Measurements from ENCODE around the gene RRAS.
"Not testable (repeated sequence)": the region's sequence is repeated elsewhere in the genome, so short reads cannot be mapped to it uniquely, and the experiment has no call there.

RRAS gene

DNA sequence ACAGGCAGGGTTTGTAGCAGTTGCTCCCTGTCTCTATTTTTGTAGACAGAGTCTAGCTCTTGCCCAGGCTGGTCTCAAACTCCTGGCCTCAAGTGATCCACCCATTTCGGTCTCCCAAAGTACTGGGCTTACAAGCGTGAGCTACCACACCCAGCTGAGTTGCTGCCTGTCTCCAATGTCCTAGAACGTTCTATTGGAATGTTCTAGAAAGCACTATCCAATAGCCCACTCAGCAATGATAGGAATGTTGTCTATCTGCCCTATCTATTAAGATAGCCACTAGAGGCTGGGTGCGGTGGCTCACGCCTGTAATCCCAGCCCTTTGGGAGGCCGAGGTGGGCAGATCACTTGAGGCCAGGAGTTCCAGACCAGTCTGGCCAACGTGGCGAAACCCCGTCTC is 6.7 kb downstream of the RRAS start:
- not testable (repeated sequence) for FAIRE-seq; DNase-seq (ENCODE audit: insufficient read length, low spot score)

DNA sequence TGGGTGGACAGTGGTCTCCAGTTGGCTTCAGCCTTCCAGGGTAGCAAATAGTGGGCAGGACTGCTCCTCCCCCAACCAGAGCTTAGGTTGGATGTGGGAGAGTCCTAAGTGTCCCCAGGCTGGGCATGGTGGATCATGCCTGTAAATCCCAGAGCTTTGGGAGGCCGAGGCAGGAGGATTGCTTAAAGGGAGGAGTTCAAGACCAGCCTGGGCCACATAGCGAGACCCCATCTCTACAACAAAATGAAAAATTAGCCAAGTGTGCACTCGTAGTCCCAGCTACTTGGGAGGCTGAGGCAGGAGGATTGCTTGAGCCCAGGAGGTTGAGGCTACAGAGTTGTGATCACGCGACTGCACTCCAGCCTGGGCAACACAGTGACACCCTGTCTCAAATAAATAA is 7.4 kb downstream of the RRAS start:
- DNase-seq (ENCODE audit: insufficient read length, low spot score) (no peak), FAIRE-seq (no peak)

DNA sequence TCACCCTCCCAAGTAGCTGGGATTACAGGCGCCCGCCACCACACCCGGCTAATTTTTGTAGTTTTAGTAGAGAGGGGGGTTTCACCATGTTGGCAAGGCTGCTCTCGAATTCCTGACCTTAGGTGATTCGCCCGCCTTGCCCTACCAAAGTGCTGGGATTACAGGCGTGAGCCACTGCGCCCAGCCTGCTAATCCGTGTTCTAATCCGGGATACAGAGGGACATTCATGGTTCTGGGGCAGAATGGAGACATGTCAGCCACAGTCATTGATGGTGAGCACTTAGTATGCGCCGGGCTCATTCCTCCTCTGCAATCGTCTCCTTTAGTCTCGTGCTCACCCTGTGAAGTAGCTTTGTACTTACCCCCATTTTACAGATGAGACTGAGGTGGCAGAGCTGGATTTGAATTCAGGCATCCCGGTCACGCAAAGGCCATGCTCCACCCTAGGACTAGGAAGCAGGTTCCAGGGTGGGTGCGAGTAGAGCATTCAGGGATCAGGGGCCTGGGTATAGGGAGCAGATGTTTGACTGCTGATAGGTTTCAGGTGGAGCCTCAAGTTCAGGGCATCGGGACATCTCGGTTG is 8.2 kb downstream of the RRAS start:
- DNase-seq (ENCODE audit: insufficient read length, low spot score) (no peak), FAIRE-seq (no peak)

DNA sequence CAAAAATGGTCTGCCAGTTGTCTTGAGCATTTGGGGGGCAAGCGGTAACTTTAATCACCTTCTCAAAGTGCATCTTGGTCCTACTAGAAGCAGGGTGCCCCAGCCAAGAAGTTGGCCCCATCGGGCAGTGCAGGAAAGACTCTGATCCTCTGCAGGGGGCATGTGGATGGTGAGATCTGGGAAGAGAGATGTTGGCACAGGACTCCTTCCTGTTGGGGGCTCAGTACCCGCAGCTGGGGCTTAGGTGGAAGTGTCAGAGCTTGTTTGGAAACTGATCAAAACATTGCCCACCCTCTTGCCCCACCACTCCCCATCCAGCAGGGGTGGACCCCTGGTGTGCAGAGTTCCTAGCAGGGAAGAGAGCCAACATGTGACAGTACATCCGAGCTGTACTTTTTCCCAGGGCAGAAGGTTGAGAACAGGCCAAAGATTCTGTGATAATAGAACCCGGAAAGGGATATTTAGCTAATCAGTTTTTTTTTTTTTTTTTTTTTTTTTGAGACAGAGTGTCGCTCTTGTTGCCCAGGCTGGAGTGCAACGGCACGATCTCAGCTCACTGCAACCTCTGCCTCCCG is 8.8 kb downstream of the RRAS start:
- DNase-seq (ENCODE audit: insufficient read length, low spot score) (no peak), FAIRE-seq (no peak)

DNA sequence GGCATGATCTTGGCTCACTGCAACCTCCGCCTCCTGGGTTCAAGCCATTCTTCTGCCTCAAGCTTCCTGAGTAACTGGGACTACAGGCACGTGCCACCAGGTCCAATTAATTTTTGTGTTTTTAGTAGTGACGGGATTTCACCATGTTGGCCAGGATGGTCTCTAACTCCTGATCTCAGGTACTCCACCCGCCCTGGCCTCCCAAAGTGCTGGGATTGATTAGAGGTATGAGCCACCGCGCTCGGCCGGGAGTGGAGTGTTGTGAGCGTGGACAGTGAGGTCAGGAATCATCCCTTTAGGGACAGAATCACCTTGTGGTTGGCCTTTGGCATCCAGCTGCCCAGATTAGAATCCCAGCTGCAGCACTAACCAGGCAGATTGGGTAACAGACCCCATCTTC is 10.3 kb downstream of the RRAS start:
- no peak for FAIRE-seq
- DNase-seq (ENCODE audit: insufficient read length, low spot score): no peak

DNA sequence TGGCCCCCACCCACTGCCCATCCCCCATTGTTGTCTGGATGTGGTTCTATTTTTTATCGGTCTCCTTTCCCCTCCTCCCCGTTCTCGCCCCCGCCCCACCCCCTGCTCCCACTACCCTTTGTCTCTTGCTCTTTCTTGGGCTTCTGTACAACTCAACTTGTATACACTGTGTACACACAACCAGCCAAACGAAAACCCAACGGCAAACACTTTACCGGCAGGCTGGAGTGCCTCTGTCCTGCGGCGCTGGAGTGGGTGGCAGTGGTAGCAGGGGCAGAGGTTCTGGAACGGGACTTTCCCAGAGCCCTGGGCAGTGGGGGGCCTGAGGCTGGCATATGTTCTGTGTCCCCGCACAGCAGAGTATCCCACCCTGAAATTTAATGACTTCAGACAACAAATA is 13.7 kb downstream of the RRAS start:
- FAIRE-seq (no peak), DNase-seq (ENCODE audit: insufficient read length, low spot score) (no peak)

DNA sequence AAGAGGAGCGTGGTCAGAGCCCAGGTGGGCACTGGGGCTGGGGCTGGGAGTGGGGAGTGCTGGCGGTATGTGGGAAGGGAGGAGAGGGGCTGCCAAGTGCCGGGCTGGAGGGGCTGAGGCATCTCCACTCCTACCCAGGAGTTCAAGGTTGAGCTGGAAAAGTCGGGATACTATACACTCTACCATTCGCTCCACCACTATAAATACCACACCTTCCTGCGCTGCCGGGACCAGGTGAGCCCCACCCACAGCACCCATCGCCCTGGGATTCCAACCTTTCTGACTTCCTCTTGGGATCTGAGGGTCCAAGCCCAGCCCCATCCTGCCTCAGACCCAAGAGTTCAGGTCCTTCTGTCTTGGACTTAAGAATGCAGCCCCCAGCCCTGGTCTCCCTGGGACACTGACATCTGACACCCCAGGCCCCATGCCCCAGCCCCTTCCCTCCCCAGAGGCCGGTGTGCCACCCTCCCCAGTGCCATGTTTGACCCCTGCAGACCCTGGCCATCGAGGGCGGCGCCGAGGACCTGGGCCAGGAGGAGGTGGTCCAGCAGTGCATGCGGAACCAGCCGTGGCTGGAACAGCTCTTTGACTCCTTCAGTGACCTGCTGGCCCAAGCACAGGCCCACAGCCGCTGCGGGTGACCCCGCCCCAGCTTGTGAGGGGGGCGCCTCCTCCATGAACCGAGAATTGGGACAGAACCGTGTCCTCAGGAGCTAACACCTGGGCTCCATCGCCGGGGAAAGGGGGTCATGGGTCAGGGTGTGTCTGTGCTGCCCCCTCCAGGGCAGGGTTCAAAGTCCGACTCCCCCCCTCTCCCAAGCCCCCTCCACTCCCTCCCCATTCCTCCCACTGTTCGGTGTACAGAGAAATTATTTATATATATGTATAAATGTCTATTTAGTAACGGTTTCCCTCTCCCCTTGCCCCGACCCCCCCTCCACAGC is 14.7 kb downstream of the RRAS start:
- no peak for DNase-seq (ENCODE audit: insufficient read length, low spot score)
- no peak for FAIRE-seq

DNA sequence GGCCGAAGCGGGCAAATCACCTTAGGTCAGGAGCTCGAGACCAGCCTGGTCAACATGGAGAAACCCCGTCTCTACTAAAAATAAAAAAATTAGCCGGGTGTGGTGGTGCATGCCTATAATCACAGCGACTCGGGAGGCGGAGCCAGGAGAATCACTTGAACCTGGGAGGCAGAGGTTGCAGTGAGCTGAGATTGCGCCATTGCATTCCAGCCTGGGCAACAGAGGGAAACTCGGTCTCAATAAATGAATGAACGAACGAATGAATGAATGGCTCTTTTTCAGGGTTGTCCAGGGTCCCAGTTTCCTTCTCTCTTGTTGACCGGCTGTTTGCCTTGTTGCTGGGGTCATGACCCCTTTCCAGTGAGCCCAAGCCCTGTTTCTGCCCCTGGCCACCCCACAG is 22.1 kb downstream of the RRAS start:
- not testable (repeated sequence) for DNase-seq (ENCODE audit: insufficient read length, low spot score); FAIRE-seq

DNA sequence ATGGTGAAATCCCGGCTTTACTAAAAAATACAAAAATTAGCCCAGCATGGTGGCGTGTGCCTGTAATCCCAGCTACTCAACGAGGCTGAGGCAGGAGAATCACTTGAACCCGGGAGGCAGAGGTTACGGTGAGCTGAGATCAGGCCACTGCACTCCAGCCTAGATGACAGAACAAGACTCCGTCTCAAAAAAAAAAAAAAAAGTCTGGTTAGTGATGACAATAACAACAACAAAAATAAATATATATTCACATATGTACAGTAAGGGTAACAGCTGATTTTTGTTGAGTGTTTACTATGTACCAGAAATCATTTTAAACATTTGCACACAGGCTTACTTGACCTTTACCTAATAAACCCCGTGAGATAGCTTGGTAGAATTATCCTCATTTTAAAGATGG is 23.0 kb downstream of the RRAS start:
- DNase-seq (ENCODE audit: insufficient read length, low spot score): no peak
- FAIRE-seq: no peak

DNA sequence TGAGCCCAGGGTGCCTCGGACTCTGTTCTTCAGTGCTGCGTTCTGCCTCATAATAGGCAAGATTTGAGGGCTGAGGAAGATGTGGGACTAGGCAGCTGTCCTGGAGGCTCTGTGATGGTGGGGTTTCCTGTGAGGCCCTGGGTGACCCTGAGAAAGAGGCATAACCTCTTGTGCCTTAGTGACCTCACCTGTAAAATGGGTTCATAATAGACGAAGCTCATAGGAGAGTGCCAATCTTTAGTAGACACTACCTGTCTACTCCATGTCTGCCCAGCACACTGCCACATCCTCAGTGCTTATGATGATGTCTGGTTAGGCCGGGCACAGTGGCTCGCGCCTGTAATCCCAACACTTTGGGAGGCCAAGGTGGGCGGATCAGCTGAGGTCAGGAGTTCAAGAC is 23.4 kb downstream of the RRAS start:
- FAIRE-seq: no peak
- DNase-seq (ENCODE audit: insufficient read length, low spot score): no peak

DNA sequence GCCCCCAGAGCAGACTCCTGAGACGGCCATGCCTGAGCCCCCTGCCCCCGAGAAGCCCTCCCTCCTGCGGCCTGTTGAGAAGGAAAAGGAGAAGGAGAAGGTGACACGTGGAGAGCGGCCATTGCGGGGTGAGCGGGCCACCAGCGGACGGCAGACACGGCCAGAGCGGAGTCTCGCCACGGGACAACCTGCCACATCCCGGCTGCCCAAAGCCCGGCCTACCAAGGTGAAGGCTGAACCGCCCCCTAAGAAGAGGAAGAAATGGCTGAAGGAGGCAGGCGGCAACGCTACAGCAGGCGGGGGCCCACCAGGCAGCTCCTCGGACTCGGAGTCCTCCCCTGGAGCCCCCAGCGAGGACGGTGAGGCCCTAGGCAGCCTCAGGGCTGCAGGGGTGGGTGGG is 24.1 kb downstream of the RRAS start:
- DNase-seq (ENCODE audit: insufficient read length, low spot score): no peak
- FAIRE-seq: no peak

DNA sequence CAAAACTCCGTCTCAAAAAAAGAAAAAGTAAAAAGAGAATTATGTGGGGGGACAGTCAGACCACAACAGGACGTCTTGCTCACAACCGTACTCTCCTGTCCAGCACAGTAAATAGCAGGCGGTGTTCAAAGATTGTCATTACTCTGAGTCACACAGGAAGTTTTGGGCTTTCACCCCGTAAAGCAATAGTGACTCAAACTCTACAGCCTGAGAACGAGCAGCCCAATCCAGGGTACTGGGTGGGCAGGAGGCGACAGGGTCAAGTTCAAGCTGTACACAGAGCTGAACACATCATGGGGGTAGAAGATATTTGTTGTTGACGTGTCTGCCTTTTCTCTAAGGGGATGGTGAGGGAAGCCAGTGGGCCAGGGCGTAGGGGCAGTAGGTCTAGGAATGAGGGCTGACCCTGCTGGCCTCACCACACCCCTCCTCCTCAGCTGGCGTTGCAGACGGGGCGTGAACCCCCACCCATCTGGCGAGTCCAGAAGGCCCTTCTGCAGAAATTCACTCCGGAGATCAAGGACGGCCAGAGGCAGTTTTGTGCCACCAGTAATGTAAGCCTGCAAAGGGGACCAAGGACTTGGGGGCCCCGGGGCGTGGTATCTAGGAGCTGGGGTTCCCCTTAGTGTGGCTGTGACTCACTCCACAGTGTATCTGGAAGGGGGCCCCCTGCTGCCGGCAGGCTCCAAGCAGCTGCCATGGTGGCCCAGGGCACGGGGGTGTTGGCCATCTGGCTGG is 25.7 kb downstream of the RRAS start:
- FAIRE-seq: no peak
- no peak for DNase-seq (ENCODE audit: insufficient read length, low spot score)

DNA sequence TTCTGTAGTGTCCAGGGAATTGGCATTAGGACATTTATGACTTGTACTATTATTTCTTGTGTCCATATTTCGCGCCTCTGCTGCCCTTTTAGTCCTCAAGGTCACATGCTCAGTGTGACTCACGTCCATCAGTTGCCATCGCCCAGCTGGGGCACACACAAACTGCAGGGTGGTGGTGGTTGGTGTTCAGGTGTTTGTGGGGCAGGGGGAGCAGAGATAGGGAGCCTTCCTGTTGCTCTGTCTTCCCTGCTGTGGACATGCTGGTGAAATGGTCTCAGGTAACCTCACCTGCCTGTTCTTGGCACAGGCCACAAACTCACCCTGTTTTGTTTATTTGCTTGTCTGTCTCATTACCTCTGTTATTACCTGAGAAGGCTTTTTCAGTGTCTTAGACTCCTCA is 26.6 kb downstream of the RRAS start:
- no peak for DNase-seq (ENCODE audit: insufficient read length, low spot score)
- no peak for FAIRE-seq

DNA sequence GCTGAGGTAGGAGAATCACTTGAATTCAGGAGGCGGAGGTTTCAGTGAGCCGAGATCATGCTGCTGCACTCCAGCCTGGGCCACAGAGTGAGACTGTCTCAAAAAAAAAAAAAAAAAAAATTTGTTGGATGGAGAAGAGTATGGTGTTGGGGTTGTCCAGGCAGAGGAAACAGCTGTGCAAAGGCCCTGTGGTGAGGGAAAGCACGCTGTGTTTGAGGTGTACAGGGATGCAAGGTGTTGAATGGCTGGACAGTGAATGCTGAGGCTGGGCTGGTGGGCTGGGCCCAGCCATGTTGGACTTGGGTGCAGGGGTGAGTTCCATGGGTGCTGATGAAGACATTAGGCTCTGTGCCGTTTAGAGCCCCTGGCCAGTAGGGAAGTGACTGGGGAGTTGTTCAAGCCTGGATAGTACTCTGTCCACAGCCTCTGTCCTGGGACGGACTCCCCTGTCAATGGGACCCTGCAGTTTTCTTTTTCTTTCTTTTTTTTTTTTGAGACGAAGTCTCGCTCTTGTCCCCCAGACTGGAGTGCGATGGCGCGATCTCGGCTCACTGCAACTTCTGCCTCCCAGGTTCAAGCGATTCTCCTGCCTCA is 30.3 kb downstream of the RRAS start:
- DNase-seq (ENCODE audit: insufficient read length, low spot score) (no peak), FAIRE-seq (no peak)

DNA sequence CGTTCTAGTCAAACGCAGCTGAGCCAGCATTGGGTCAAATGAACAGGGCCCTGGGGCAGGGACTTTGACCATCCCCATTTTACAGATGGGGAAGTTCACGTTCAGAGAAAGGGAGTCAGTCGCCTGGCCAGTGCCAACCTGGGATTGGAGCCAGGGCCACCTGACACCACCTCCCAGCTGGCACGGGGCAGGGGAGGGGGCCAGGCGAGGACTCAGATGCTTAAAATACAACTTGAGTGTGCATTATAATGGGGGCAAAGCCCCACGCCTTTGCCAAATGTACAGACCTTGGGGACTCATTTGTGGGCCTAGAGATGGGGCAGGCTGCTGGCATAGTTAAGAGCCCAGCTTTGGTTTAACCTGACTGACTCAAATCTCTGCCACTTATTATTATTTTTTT is 34.3 kb downstream of the RRAS start:
- FAIRE-seq: no peak
- no peak for DNase-seq (ENCODE audit: insufficient read length, low spot score)

DNA sequence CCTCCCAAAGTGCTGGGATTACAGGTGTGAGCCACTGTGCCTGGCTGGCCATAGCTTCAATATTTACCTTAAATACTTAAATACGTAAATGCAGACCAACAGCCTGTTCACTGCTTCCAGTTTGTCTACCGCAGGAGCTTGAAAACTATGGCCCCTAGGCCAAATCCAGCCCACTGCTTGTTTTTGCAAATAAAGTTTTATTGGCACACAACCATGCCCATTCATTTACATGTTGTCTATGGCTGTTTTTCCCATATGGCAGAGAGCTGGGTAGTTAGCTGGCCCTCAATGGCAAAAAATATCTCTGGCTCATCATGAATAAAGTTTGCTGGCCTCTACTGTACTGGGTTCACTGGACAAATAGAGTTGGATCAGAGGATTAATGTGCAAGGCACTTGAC is 37.1 kb downstream of the RRAS start:
- DNase-seq (ENCODE audit: insufficient read length, low spot score): no peak
- FAIRE-seq: no peak

DNA sequence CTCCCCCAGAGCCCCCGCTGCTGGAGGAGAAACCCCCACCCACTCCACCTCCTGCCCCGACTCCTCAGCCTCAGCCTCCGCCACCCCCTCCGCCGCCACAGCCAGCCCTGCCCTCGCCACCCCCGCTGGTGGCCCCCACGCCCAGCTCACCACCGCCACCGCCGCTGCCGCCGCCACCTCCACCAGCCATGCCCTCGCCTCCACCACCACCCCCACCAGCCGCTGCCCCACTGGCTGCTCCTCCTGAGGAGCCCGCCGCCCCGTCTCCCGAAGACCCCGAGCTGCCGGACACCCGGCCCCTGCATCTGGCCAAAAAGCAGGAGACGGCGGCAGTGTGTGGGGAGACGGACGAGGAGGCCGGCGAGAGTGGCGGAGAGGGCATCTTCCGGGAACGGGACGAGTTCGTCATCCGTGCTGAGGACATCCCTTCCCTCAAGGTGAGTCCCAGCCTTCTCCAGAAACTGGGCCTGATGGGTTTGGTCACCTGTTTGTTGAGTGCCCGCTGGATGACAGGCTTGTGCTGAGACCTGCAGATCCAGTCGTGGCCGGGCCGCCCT is 38.4 kb downstream of the RRAS start:
- no peak for DNase-seq (ENCODE audit: insufficient read length, low spot score)
- FAIRE-seq: no peak

DNA sequence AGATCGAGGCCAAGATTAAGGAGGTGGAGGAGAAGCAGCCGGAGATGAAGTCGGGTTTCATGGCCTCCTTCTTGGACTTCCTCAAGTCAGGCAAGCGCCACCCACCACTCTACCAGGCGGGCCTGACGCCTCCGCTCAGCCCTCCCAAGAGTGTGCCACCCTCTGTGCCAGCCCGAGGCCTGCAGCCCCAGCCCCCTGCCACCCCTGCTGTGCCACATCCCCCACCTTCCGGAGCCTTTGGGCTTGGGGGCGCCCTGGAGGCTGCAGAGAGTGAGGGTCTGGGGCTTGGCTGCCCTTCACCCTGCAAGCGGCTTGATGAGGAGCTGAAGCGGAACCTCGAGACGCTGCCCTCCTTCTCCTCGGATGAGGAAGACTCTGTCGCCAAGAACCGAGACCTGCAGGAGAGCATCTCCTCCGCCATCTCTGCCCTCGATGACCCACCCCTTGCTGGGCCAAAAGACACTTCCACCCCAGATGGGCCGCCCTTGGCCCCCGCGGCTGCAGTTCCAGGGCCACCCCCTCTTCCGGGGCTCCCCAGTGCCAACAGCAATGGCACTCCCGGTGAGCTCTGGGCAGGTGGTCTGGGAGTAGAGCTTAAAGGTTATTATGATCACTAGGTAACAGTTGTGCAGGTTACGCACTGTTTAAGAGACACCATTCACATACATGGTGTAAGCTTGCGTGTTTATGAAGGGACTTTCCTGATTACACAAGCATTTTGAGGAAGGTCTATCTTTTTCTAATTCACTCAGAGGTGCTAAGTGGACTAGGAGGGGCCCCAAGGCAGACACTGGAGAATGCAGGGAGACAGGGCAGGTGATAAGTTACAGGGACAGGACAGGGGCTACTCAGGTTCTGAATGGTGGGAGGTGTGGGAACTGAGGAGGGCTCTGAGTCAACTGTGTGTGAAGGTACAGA is 40.3 kb downstream of the RRAS start:
- DNase-seq (ENCODE audit: insufficient read length, low spot score): no peak
- no peak for FAIRE-seq

DNA sequence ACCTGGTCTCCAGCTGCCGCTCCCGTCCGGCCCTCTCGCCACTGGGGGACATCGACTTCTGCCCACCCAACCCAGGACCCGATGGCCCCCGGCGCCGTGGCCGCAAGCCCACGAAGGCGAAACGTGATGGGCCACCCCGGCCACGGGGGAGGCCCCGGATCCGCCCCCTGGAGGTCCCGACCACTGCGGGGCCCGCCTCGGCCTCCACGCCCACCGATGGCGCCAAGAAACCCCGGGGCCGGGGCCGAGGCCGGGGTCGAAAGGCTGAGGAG is 42.3 kb downstream of the RRAS start:
- no peak for FAIRE-seq

More for the DNA sequence above, 42.3 kb downstream of the RRAS start:
- no peak for DNase-seq (ENCODE audit: insufficient read length, low spot score)
